Tibial nerve (tissue), 4 donors: ENCODE measurements around the gene VIPR2.

Source experiments
- CTCF ChIP-seq, 5 experiments: fragments of 200-600 bp in 3 of 5; fragments of 450-650 bp in 2 of 5; sonication (generic) in 3 of 5; IDR thresholded peaks; one replicate each; pipeline ENCODE4 v1.5.1; 2016 to 2019; ENCODE audit warnings: antibody characterized with exemption in 5 of 5, mild to moderate bottlenecking in 3 of 5, moderate library complexity in 2 of 5
- EP300 ChIP-seq, 2 donors: sonication (generic); formaldehyde crosslinking; IDR thresholded peaks; one replicate each; pipeline ENCODE4 v1.6.1; 2017; ENCODE audit warnings: antibody characterized with exemption in 2 of 2, mild to moderate bottlenecking in 1 of 2
- POLR2A ChIP-seq, 2 donors: fragments of 450-650 bp; IDR thresholded peaks; one replicate each; pipeline ENCODE4 v1.6.1; 2017; ENCODE audit warnings: antibody characterized with exemption in 2 of 2, mild to moderate bottlenecking in 2 of 2, moderate library complexity in 2 of 2

GRCh38 chr7:159033473-159033825 lies 111.2 kb downstream of the VIPR2 start:
- TF ChIP-seq POLR2A (IDR thresholded peaks at IDR 0.05) (no peak), CTCF (IDR thresholded peaks at IDR 0.05) (no peak), EP300 (IDR thresholded peaks at IDR 0.05) (no peak)
